ENCODE data around the gene PLEKHB1.

Gene PLEKHB1

DNA sequence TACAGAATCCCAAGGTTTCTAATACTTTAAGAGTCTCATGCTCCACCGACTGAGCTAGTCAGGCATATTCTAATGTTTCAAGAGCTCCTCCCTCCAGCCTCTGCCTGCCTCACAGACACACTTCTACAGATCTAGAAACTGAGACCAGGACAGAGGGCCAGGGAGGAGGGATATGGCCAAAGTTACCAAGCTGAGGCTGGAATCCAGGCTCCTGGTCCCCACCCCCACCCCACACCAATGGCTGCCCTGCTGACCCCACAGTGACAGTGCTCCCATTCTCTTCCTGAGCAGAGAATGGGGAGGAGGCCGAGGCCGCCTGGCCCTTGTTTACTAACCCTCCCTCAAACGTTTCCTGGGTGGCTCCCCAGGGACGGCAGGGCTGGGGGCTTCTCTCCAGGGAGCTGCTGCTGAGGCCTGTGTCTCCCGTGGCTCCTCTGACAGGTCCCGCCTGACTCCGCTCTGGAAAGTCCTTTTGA is 2.2 kb downstream of the PLEKHB1 start:
- no peak overlapping the region for H3K27ac ChIP-seq
- TF ChIP-seq ZFX (IDR thresholded peaks at IDR 0.05; ENCODE audit: borderline replicate concordance) (no peak), CTCF (IDR thresholded peaks at IDR 0.05) (no peak)

GRCh38 chr11:73649206-73649605 is 2.8 kb downstream of the PLEKHB1 start:
- H3K27ac ChIP-seq, result no peak overlapping the region
- TF ChIP-seq CTCF (IDR thresholded peaks at IDR 0.05), result no peak
- no peak for TF ChIP-seq ZFX (IDR thresholded peaks at IDR 0.05; ENCODE audit: borderline replicate concordance)

DNA sequence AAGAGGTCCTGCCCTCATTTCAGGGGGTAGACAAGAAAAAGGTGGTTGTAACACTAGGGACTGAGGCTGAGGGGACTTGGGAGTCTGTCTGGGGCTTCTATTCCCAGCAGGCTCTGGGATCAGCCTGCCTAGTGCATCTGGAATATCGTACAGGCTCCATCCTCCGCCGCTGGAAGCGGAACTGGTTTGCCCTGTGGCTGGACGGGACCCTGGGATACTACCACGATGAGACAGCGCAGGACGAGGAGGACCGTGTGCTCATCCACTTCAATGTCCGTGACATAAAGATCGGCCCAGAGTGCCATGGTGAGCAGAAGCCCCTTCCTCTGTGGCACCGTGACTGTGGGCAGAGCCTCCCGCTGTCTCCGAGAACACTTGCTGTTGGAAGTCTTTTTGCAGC is 4.0 kb downstream of the PLEKHB1 start:
- no peak for TF ChIP-seq CTCF (IDR thresholded peaks at IDR 0.05)
- TF ChIP-seq ZFX (IDR thresholded peaks at IDR 0.05; ENCODE audit: borderline replicate concordance), result no peak
- H3K27ac ChIP-seq, result no peak overlapping the region

- no peak for TF ChIP-seq CTCF (IDR thresholded peaks at IDR 0.05)
- TF ChIP-seq ZFX (IDR thresholded peaks at IDR 0.05; ENCODE audit: borderline replicate concordance), result no peak
- H3K27ac ChIP-seq, result no peak overlapping the region
Measured at GRCh38 chr11:73651252-73651651, 4.9 kb downstream of the PLEKHB1 start.

- TF ChIP-seq CTCF (IDR thresholded peaks at IDR 0.05), result no peak
- TF ChIP-seq ZFX (IDR thresholded peaks at IDR 0.05; ENCODE audit: borderline replicate concordance), result no peak
- H3K27ac ChIP-seq, result no peak overlapping the region
Measured at GRCh38 chr11:73651661-73652045, 5.3 kb downstream of the PLEKHB1 start.

GRCh38 chr11:73652046-73652730 is 5.8 kb downstream of the PLEKHB1 start:
- H3K27ac ChIP-seq, result no peak overlapping the region
- TF ChIP-seq CTCF (IDR thresholded peaks at IDR 0.05), result no peak
- no peak for TF ChIP-seq ZFX (IDR thresholded peaks at IDR 0.05; ENCODE audit: borderline replicate concordance)

GRCh38 chr11:73652856-73653559 is 6.6 kb downstream of the PLEKHB1 start:
- no peak overlapping the region for H3K27ac ChIP-seq
- TF ChIP-seq ZFX (IDR thresholded peaks at IDR 0.05; ENCODE audit: borderline replicate concordance) (no peak), CTCF (IDR thresholded peaks at IDR 0.05) (no peak)

Measured in 22Rv1 (cell line).